Hepatocyte (in vitro differentiated cells): ENCODE results near the gene PEAR1. TPM values are rescaled to one million over a fixed set of nuclear protein-coding genes. Genes with fewer than 3 reads are reported as not detected.

ENCODE experiments used
- DNase-seq: peaks from one replicate; pipeline ENCODE4 v3.0.0-alpha.2; 2016; ENCODE audit warnings: low spot score
- H2AFZ ChIP-seq: fragments of 200-600 bp; sonication (generic); 2 replicates; pipeline ENCODE4 v1.6.0; 2016; ENCODE audit warnings: antibody characterized with exemption, mild to moderate bottlenecking
- H3K27ac ChIP-seq: fragments of 200-600 bp; sonication (generic); 2 replicates; pipeline ENCODE4 v1.5.1; 2016; ENCODE audit warnings: mild to moderate bottlenecking
- H3K27me3 ChIP-seq: fragments of 200-600 bp; sonication (generic); 2 replicates; pipeline ENCODE4 v1.6.1; 2016
- H3K36me3 ChIP-seq: fragments of 200-600 bp; sonication (generic); replicated peaks from 2 replicates; pipeline ENCODE4 v1.5.1; 2016; ENCODE audit warnings: low read depth; ENCODE audit not compliant: insufficient read depth
- H3K4me1 ChIP-seq: fragments of 200-600 bp; sonication (generic); 2 replicates; pipeline ENCODE4 v1.5.1; 2016; ENCODE audit warnings: mild to moderate bottlenecking, moderate library complexity; ENCODE audit not compliant: insufficient read depth
- H3K4me2 ChIP-seq: fragments of 200-600 bp; sonication (generic); 2 replicates; pipeline ENCODE4 v1.6.0; 2016
- H3K4me3 ChIP-seq: fragments of 200-600 bp; sonication (generic); 2 replicates; pipeline ENCODE4 v1.5.1; 2016; ENCODE audit warnings: mild to moderate bottlenecking
- H3K79me2 ChIP-seq: fragments of 200-600 bp; sonication (generic); 2 replicates; pipeline ENCODE4 v1.6.0; 2017; ENCODE audit warnings: mild to moderate bottlenecking
- H3K9me2 ChIP-seq: fragments of 200-600 bp; sonication (generic); replicated peaks from 2 replicates; pipeline ENCODE4 v1.6.0; 2017; ENCODE audit warnings: mild to moderate bottlenecking; ENCODE audit not compliant: insufficient read depth
- H3K9me3 ChIP-seq: fragments of 200-600 bp; sonication (generic); 2 replicates; pipeline ENCODE4 v1.5.1; 2016; ENCODE audit warnings: low read depth, mild to moderate bottlenecking
- H4K20me1 ChIP-seq: fragments of 200-600 bp; sonication (generic); 2 replicates; pipeline ENCODE4 v1.6.0; 2016; ENCODE audit warnings: mild to moderate bottlenecking; ENCODE audit not compliant: insufficient read depth, poor library complexity, severe bottlenecking
- CTCF ChIP-seq: fragments of 200-600 bp; sonication (generic); IDR thresholded peaks from 2 replicates; pipeline ENCODE4 v1.5.1; 2016; ENCODE audit warnings: antibody characterized with exemption, mild to moderate bottlenecking; ENCODE audit not compliant: poor library complexity
- EZH2 ChIP-seq: fragments of 200-600 bp; sonication (generic); IDR thresholded peaks from 2 replicates; pipeline ENCODE4 v1.6.1; 2016; ENCODE audit warnings: antibody characterized with exemption, mild to moderate bottlenecking, borderline replicate concordance
- EZH2phosphoT487 ChIP-seq: fragments of 200-600 bp; sonication (generic); IDR thresholded peaks from one replicate; pipeline ENCODE4 v1.6.1; 2018; ENCODE audit warnings: antibody characterized with exemption, mild to moderate bottlenecking, low read depth, moderate library complexity; ENCODE audit not compliant: unreplicated experiment, severe bottlenecking
- WGBS: methylation state at CpG from one replicate; pipeline ENCODE4 v1.1.6; 2016; ENCODE audit warnings: low lambda C conversion rate; ENCODE audit errors: missing lambda C conversion rate; 5-methylcytosine and 5-hydroxymethylcytosine counted together
- polyA plus RNA-seq: library from polyadenylated mRNA; unstranded; fragments of >200 nt; fragmentation: Nextera tagmentation; extraction: Ambion mirVana; gene quantifications from 2 replicates; pipeline ENCODE4 v1.2.1, GENCODE V29; 2016
- total RNA-seq: library from RNA; depleted of rRNA; stranded (reverse); fragments of >200 nt; gene quantifications from 2 replicates; pipeline ENCODE4 v1.2.3, GENCODE V29; 2014

PEAR1 gene
- total and polyA plus RNA-seq, 2 experiments from 2014 or later = 5.3 to 6.3 TPM

- no peaks in the 10 kb centered on the region for H4K20me1 ChIP-seq
- TF ChIP-seq CTCF (no peak), EZH2 (no peak), EZH2phosphoT487 (no peak)
- WGBS = 78% methylated on average over 7 of the region's 7 CpGs
- H3K4me3 ChIP-seq = no peak overlapping the region
- H3K36me3 ChIP-seq = no peaks in the 10 kb centered on the region
- H3K9me2 ChIP-seq = no peaks in the 10 kb centered on the region
- no peak overlapping the region for H3K27ac ChIP-seq
- H3K79me2 ChIP-seq = no peaks in the 10 kb centered on the region
- DNase-seq = no peak
- peaks cover 72% of the 10 kb centered on the region for H3K27me3 ChIP-seq
- H2AFZ ChIP-seq = no peak overlapping the region
- H3K9me3 ChIP-seq = no peaks in the 10 kb centered on the region
- H3K4me2 ChIP-seq = no peak overlapping the region
- peaks cover 24% of the 10 kb centered on the region for H3K4me1 ChIP-seq
These were observed 29.9 kb upstream of the PEAR1 start for GRCh38 chr1:156863631-156864030.

- Histone ChIP-seq H3K4me3 (no peak overlapping the region), H2AFZ (no peak overlapping the region), H3K27ac (no peak overlapping the region), H3K4me1 (peaks cover 13% of the 10 kb centered on the region), H3K9me3 (no peaks in the 10 kb centered on the region), H3K9me2 (no peaks in the 10 kb centered on the region), H3K79me2 (no peaks in the 10 kb centered on the region), H4K20me1 (no peaks in the 10 kb centered on the region), H3K36me3 (no peaks in the 10 kb centered on the region), H3K4me2 (no peak overlapping the region), H3K27me3 (peaks cover 67% of the 10 kb centered on the region)
- no peak for TF ChIP-seq EZH2
- no peak for TF ChIP-seq CTCF
- no peak for TF ChIP-seq EZH2phosphoT487
- no peak for DNase-seq
- 82% methylated on average over 4 of the region's 4 CpGs for WGBS
These were observed 28.7 kb upstream of the PEAR1 start for GRCh38 chr1:156864796-156865195.

GRCh38 chr1:156865258-156865657 lies 28.3 kb upstream of the PEAR1 start:
- no peaks in the 10 kb centered on the region for H3K9me3 ChIP-seq
- DNase-seq = no peak
- H4K20me1 ChIP-seq = no peaks in the 10 kb centered on the region
- H3K4me2 ChIP-seq = no peak overlapping the region
- WGBS = 76% methylated on average over 9 of the region's 9 CpGs
- H3K4me3 ChIP-seq = no peak overlapping the region
- peaks cover 62% of the 10 kb centered on the region for H3K27me3 ChIP-seq
- no peak for TF ChIP-seq CTCF
- TF ChIP-seq EZH2phosphoT487 = no peak
- TF ChIP-seq EZH2 = no peak
- H2AFZ ChIP-seq = no peak overlapping the region
- no peaks in the 10 kb centered on the region for H3K79me2 ChIP-seq
- no peaks in the 10 kb centered on the region for H3K36me3 ChIP-seq
- no peak overlapping the region for H3K27ac ChIP-seq
- peaks cover 8% of the 10 kb centered on the region for H3K4me1 ChIP-seq
- no peaks in the 10 kb centered on the region for H3K9me2 ChIP-seq

- TF ChIP-seq CTCF (no peak), EZH2 (no peak), EZH2phosphoT487 (no peak)
- Histone ChIP-seq H3K27me3 (peaks cover 59% of the 10 kb centered on the region), H3K27ac (no peak overlapping the region), H3K4me1 (peaks cover 2% of the 10 kb centered on the region), H3K79me2 (no peaks in the 10 kb centered on the region), H3K4me3 (no peak overlapping the region), H3K9me3 (no peaks in the 10 kb centered on the region), H2AFZ (no peak overlapping the region), H3K9me2 (no peaks in the 10 kb centered on the region), H3K4me2 (no peak overlapping the region), H3K36me3 (no peaks in the 10 kb centered on the region), H4K20me1 (no peaks in the 10 kb centered on the region)
- 89% methylated on average over 4 of the region's 4 CpGs for WGBS
- no peak for DNase-seq
These were observed 27.7 kb upstream of the PEAR1 start for GRCh38 chr1:156865865-156866248.
